HEK293 (cell line): ENCODE measurements around the gene NT5DC3.
"Not testable (repeated sequence)": the region's sequence is repeated elsewhere in the genome, so short reads cannot be mapped to it uniquely, and the experiment has no call there.

Source experiments
- CTCF ChIA-PET: fragments of 350-600 bp; formaldehyde crosslinking; extraction: SDS; loops from one replicate; lab custom pipeline; 2021; ENCODE audit warnings: antibody characterized with exemption; lab: Yijun Ruan, JAX
- POLR2A ChIA-PET: fragments of 300-600 bp; formaldehyde crosslinking; extraction: SDS; loops from one replicate; lab custom pipeline; 2020; ENCODE audit warnings: antibody characterized with exemption, inconsistent platforms; lab: Yijun Ruan, JAX
- H3K27ac ChIP-seq: fragments of 200-500 bp; sonication (Bioruptor generic); 2 replicates; pipeline ENCODE4 v1.5.1; 2014; ENCODE audit warnings: low read depth, low read length, control low read depth, inconsistent platforms; ENCODE audit errors: extremely low read depth
- H3K36me3 ChIP-seq, 2 experiments: fragments of 200-500 bp in 1 of 2; sonication (Bioruptor generic) in 1 of 2; 1 replicate in 1 of 2; 2 replicates in 1 of 2; pipeline ENCODE4 v1.5.1; 2014 to 2017; ENCODE audit warnings: inconsistent platforms in 2 of 2, low read length in 2 of 2; ENCODE audit not compliant: control insufficient read depth in 2 of 2, insufficient read depth in 1 of 2
- H3K4me1 ChIP-seq: fragments of 200-500 bp; sonication (Bioruptor generic); 2 replicates; pipeline ENCODE4 v1.5.1; 2014; ENCODE audit warnings: mild to moderate bottlenecking, low read length, inconsistent platforms; ENCODE audit not compliant: control insufficient read depth, insufficient read depth
- H3K4me3 ChIP-seq: 2 replicates; pipeline ENCODE4 v1.5.1; 2011; ENCODE audit warnings: low read depth, mild to moderate bottlenecking, control low read depth, low read length, moderate library complexity
- H3K9me3 ChIP-seq: fragments of 200-500 bp; sonication (Bioruptor generic); 2 replicates; pipeline ENCODE4 v1.5.1; 2014; ENCODE audit warnings: low read depth, low read length, inconsistent platforms; ENCODE audit not compliant: control insufficient read depth, insufficient read depth
- ELK4 ChIP-seq: IDR thresholded peaks from 2 replicates; pipeline ENCODE4 v1.6.1; 2011; ENCODE audit warnings: mild to moderate bottlenecking, low read depth, low read length, borderline replicate concordance
- PRDM10 ChIP-seq: fragments of 450-650 bp; formaldehyde crosslinking; IDR thresholded peaks from 2 replicates; pipeline ENCODE4 v1.5.1; 2016; ENCODE audit warnings: missing biosample characterization, missing genetic modification characterization
- PRDM6 ChIP-seq: fragments of 450-650 bp; formaldehyde crosslinking; IDR thresholded peaks from 2 replicates; pipeline ENCODE4 v1.5.1; 2017; ENCODE audit warnings: missing biosample characterization, missing genetic modification characterization
- SCRT2 ChIP-seq: fragments of 450-650 bp; formaldehyde crosslinking; IDR thresholded peaks from 2 replicates; pipeline ENCODE4 v1.5.1; 2016; ENCODE audit warnings: missing biosample characterization, missing genetic modification characterization
- ZBTB6 ChIP-seq: fragments of 450-650 bp; formaldehyde crosslinking; IDR thresholded peaks from 2 replicates; pipeline ENCODE4 v1.5.1; 2017; ENCODE audit warnings: missing biosample characterization, missing genetic modification characterization
- ZNF529 ChIP-seq: fragments of 450-650 bp; formaldehyde crosslinking; IDR thresholded peaks from 2 replicates; pipeline ENCODE4 v1.5.1; 2017; ENCODE audit warnings: missing genetic modification characterization, missing biosample characterization; ENCODE audit not compliant: insufficient replicate concordance
- TF ChIP-seq, protein P1 (sequence below): fragments of 450-650 bp; formaldehyde crosslinking; IDR thresholded peaks from 2 replicates; pipeline ENCODE4 v1.5.1; 2016; ENCODE audit warnings: missing biosample characterization, missing genetic modification characterization

The NT5DC3 gene

GRCh38 chr12:103839103-103839502 lies 1.9 kb downstream of the NT5DC3 start (continued):
- TF ChIP-seq PRDM10 (tag by site-specific recombination), result no peak
- 0 out of 2 replicates have a peak, but pooled peaks have one; percentile 11 for TF ChIP-seq ZBTB6 (tag by site-specific recombination)
- peak; percentile 14; the same call in 1 of the 2 replicates for TF ChIP-seq SCRT2

DNA sequence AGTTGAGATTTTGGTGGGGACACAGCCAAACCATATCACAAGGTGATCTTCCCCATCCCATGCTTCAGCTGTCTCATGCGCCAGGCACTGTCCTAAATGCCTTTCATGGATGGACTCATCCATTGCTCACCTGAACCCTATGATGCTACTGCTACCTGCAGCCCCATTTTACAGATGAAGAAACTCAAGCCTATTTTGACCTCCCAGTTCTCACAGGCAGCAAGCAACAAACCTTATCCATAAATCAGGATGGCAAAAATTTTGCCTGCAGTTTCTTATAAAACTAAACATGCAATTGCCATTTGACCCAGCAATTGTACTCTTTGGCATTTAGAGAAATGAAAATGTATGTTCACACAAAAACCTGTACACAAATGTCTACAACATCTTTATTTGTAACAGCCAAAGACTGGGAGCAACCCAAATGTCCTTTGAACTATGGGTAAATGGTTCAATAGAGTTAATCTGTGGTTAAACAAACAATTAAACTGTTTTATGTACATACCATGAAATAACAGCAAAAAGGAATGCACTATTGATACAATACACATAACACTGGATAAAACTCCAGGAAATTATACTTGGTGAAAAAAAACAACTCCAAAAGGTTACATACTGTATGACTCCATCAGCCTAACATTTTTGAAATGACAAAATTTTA lies 2.6 kb downstream of the NT5DC3 start:
- CTCF ChIA-PET, result interaction anchor here (0.6 kb wide), 1 partner anchor 52 kb away, joined by 3 read pairs; no protein-coding TSS in a partner anchor
- Histone ChIP-seq H3K9me3 (no peaks in the 10 kb centered on the region), H3K36me3 (no peaks in the 10 kb centered on the region), H3K27ac (no peak overlapping the region), H3K4me1 (peaks cover 10% of the 10 kb centered on the region), H3K4me3 (no peak overlapping the region)
- POLR2A ChIA-PET, result no interaction called here
- TF ChIP-seq ZNF529 (tag by site-specific recombination) (no peak), PRDM6 (tag by site-specific recombination) (0 out of 2 replicates have a peak, but pooled peaks have one; percentile 31)

- CTCF ChIA-PET, result no interaction called here
- no peak for TF ChIP-seq ELK4
- TF ChIP-seq, protein P1, sequence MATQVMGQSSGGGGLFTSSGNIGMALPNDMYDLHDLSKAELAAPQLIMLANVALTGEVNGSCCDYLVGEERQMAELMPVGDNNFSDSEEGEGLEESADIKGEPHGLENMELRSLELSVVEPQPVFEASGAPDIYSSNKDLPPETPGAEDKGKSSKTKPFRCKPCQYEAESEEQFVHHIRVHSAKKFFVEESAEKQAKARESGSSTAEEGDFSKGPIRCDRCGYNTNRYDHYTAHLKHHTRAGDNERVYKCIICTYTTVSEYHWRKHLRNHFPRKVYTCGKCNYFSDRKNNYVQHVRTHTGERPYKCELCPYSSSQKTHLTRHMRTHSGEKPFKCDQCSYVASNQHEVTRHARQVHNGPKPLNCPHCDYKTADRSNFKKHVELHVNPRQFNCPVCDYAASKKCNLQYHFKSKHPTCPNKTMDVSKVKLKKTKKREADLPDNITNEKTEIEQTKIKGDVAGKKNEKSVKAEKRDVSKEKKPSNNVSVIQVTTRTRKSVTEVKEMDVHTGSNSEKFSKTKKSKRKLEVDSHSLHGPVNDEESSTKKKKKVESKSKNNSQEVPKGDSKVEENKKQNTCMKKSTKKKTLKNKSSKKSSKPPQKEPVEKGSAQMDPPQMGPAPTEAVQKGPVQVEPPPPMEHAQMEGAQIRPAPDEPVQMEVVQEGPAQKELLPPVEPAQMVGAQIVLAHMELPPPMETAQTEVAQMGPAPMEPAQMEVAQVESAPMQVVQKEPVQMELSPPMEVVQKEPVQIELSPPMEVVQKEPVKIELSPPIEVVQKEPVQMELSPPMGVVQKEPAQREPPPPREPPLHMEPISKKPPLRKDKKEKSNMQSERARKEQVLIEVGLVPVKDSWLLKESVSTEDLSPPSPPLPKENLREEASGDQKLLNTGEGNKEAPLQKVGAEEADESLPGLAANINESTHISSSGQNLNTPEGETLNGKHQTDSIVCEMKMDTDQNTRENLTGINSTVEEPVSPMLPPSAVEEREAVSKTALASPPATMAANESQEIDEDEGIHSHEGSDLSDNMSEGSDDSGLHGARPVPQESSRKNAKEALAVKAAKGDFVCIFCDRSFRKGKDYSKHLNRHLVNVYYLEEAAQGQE (tag by site-specific recombination), result no peak
- no peak overlapping the region for H3K27ac ChIP-seq
- peaks cover 7% of the 10 kb centered on the region for H3K4me1 ChIP-seq
- no peaks in the 10 kb centered on the region for H3K9me3 ChIP-seq
- H3K36me3 ChIP-seq, result no peaks in the 10 kb centered on the region
- POLR2A ChIA-PET, result no interaction called here
- H3K4me3 ChIP-seq, result no peak overlapping the region
These were observed 4.7 kb downstream of the NT5DC3 start for GRCh38 chr12:103836345-103836744.

- POLR2A ChIA-PET, result not testable (repeated sequence)
These were observed 5.2 kb downstream of the NT5DC3 start for GRCh38 chr12:103835747-103836335.

More at GRCh38 chr12:103835747-103836335, 5.2 kb downstream of the NT5DC3 start:
- H3K9me3 ChIP-seq, H3K36me3 ChIP-seq, CTCF ChIA-PET, H3K4me1 ChIP-seq, H3K27ac ChIP-seq, H3K4me3 ChIP-seq: not testable (repeated sequence)
